Transverse colon (tissue), 4 donors: ENCODE results near the gene KLHDC4. TPM values are rescaled to one million over a fixed set of nuclear protein-coding genes. Genes with fewer than 3 reads are reported as not detected.
A peak's percentile ranks its signal among the peaks of the same experiment; 100 is the strongest.

ENCODE experiments used
- DNase-seq: peaks from one replicate; pipeline ENCODE4 v3.0.0-alpha.2; 2019
- H3K27ac ChIP-seq, 4 donors: fragments of 200-600 bp; sonication (generic); 2 replicates each; pipeline ENCODE4 v1.5.1; 2016 to 2018; ENCODE audit warnings: inconsistent platforms in 4 of 4
- H3K27me3 ChIP-seq: fragments of 200-600 bp; sonication (generic); 2 replicates; pipeline ENCODE4 v1.5.1; 2017; ENCODE audit warnings: inconsistent platforms
- H3K36me3 ChIP-seq, 4 donors: fragments of 200-600 bp; sonication (generic); 2 replicates each; pipeline ENCODE4 v1.5.1; 2017 to 2019; ENCODE audit warnings: inconsistent platforms in 4 of 4
- H3K4me1 ChIP-seq, 4 donors: fragments of 200-600 bp; sonication (generic); 2 replicates each; pipeline ENCODE4 v1.5.1; 2017 to 2020; ENCODE audit warnings: inconsistent platforms in 4 of 4
- H3K4me3 ChIP-seq, 4 donors: fragments of 200-600 bp; sonication (generic); 1 replicate in 1 of 4; 2 replicates in 3 of 4; pipeline versions ENCODE4 v1.5.1 to v1.6.1; 2017 to 2019; ENCODE audit warnings: inconsistent platforms in 4 of 4
- H3K9me3 ChIP-seq, 2 donors: fragments of 200-600 bp; sonication (generic); 2 replicates each; pipeline ENCODE4 v1.5.1; 2017 to 2019; ENCODE audit warnings: inconsistent platforms in 2 of 2
- CTCF ChIP-seq, 5 experiments: fragments of 200-600 bp in 3 of 5; fragments of 450-650 bp in 2 of 5; sonication (generic) in 3 of 5; IDR thresholded peaks; 1 replicate in 2 of 5; 2 replicates in 3 of 5; pipeline ENCODE4 v1.5.1; 2016 to 2017; ENCODE audit warnings: antibody characterized with exemption in 5 of 5, inconsistent platforms in 3 of 5, mild to moderate bottlenecking in 2 of 5, moderate library complexity in 1 of 5
- EP300 ChIP-seq: sonication (generic); formaldehyde crosslinking; IDR thresholded peaks from one replicate; pipeline ENCODE4 v1.6.1; 2017; ENCODE audit warnings: antibody characterized with exemption, low read depth
- POLR2A ChIP-seq: fragments of 450-650 bp; IDR thresholded peaks from one replicate; pipeline ENCODE4 v1.6.1; 2016; ENCODE audit warnings: antibody characterized with exemption, mild to moderate bottlenecking, moderate library complexity
- POLR2AphosphoS5 ChIP-seq, 3 donors: sonication (generic); formaldehyde crosslinking; IDR thresholded peaks; one replicate each; pipeline ENCODE4 v1.6.1; 2016; ENCODE audit warnings: antibody characterized with exemption in 3 of 3
- WGBS, 2 donors: methylation state at CpG; one replicate each; pipeline ENCODE4 v1.1.5; 2018; ENCODE audit warnings: low coverage in 1 of 2; 5-methylcytosine and 5-hydroxymethylcytosine counted together
- in situ Hi-C, 4 donors: fragments of 200-750 bp; cut with MboI; loops; one replicate each; pipeline versions ENCODE4 v1.15.0 to v1.15.1; 2017; ENCODE audit warnings: low sequenced_read_pairs in 3 of 4, low pct_ligation_motif_present in 1 of 4, low pct_unique_long_range_greater_than_20kb in 1 of 4
- intact Hi-C: fragments of 100-400 bp; cut with DNase I; formaldehyde crosslinking; loops from one replicate; pipeline ENCODE4 v1.15.1; 2023; ENCODE audit warnings: low total_unique reads
- total RNA-seq, 4 donors: library from RNA; depleted of rRNA; stranded (reverse); fragments of >200 nt; gene quantifications; one replicate each; pipeline ENCODE4 v1.1.0, GENCODE V29; 2016

Gene KLHDC4
- total RNA-seq, 4 donors from 2014 or later, result 45.2 to 193 (median 57.4) TPM

GRCh38 chr16:87702325-87702811 is 63.4 kb downstream of the KLHDC4 start:
- Histone ChIP-seq H3K36me3 (peaks cover 0 to 5% (median 0%) of the 10 kb centered on the region in 4 donors), H3K27me3 (no peaks in the 10 kb centered on the region), H3K27ac (peak overlapping the region in 1 of 4 donors; percentile 30), H3K4me3 (no peak overlapping the region), H3K9me3 (no peaks in the 10 kb centered on the region), H3K4me1 (no peaks in the 10 kb centered on the region)
- in situ Hi-C loops, result no loop called here
- peak; percentile 57 for DNase-seq
- intact Hi-C loops, result no loop called here
- WGBS, 2 donors, result 72% methylated on average over 14 of the region's 19 CpGs; no CpG with 5 or more reads in 1 of the 2 donors
- TF ChIP-seq POLR2A (no peak), EP300 (no peak), CTCF (IDR thresholded peaks at IDR 0.05) (peak in 3 of 5 experiments; percentile 20 to 29 (median 23)), POLR2AphosphoS5 (IDR thresholded peaks at IDR 0.05) (no peak)

- Histone ChIP-seq H3K27ac (no peak overlapping the region), H3K9me3 (no peaks in the 10 kb centered on the region), H3K4me3 (no peak overlapping the region), H3K4me1 (no peaks in the 10 kb centered on the region), H3K36me3 (peaks cover 0 to 3% (median 0%) of the 10 kb centered on the region in 4 donors), H3K27me3 (no peaks in the 10 kb centered on the region)
- DNase-seq, result no peak
- in situ Hi-C loops, result no loop called here
- intact Hi-C loops, result no loop called here
- TF ChIP-seq EP300 (no peak), POLR2A (no peak), POLR2AphosphoS5 (IDR thresholded peaks at IDR 0.05) (no peak), CTCF (IDR thresholded peaks at IDR 0.05) (no peak)
- WGBS, 2 donors, result 82 to 85% methylated on average over 7 to 23 of the region's 23 CpGs
These were observed 64.3 kb downstream of the KLHDC4 start for GRCh38 chr16:87701505-87701921.

GRCh38 chr16:87701078-87701460 is 64.7 kb downstream of the KLHDC4 start:
- Histone ChIP-seq H3K27ac (no peak overlapping the region), H3K9me3 (no peaks in the 10 kb centered on the region), H3K27me3 (no peaks in the 10 kb centered on the region), H3K4me1 (no peaks in the 10 kb centered on the region), H3K36me3 (peaks cover 0 to 3% (median 0%) of the 10 kb centered on the region in 4 donors), H3K4me3 (no peak overlapping the region)
- in situ Hi-C loops (no loop called here), intact Hi-C loops (no loop called here)
- no peak for TF ChIP-seq EP300
- TF ChIP-seq CTCF (IDR thresholded peaks at IDR 0.05), result no peak
- DNase-seq, result no peak
- WGBS, 2 donors, result 83% methylated on average over 11 of the region's 11 CpGs; no CpG with 5 or more reads in 1 of the 2 donors

GRCh38 chr16:87700406-87701077 is 65.2 kb downstream of the KLHDC4 start:
- intact Hi-C loops, result no loop called here
- 49 to 86% methylated on average over 4 to 18 of the region's 19 CpGs for WGBS, 2 donors
- H3K27ac ChIP-seq, result no peak overlapping the region

More at GRCh38 chr16:87700406-87701077, 65.2 kb downstream of the KLHDC4 start:
- no peak overlapping the region for H3K4me3 ChIP-seq
- H3K27me3 ChIP-seq, result no peaks in the 10 kb centered on the region
- H3K4me1 ChIP-seq, result no peaks in the 10 kb centered on the region
- no peaks in the 10 kb centered on the region for H3K9me3 ChIP-seq
- no peak for DNase-seq
- TF ChIP-seq POLR2A, result no peak
- TF ChIP-seq POLR2AphosphoS5 (IDR thresholded peaks at IDR 0.05), result no peak
- no peak for TF ChIP-seq EP300
- no peak for TF ChIP-seq CTCF (IDR thresholded peaks at IDR 0.05)
- in situ Hi-C loops, result no loop called here
- peaks cover 0 to 3% (median 0%) of the 10 kb centered on the region in 4 donors for H3K36me3 ChIP-seq
